WTC11 (cell line): ENCODE results near the gene SSRP1. TPM values are rescaled to one million over a fixed set of nuclear protein-coding genes. Genes with fewer than 3 reads are reported as not detected.
"Not testable (repeated sequence)": the region's sequence is repeated elsewhere in the genome, so short reads cannot be mapped to it uniquely, and the experiment has no call there.

Experiments
- ATAC-seq: fragments of 200-7000 bp; cut with Tn5 transposase; 2 replicates; pipeline ENCODE4 v1.10.0; 2021; ENCODE audit warnings: mild to moderate bottlenecking, moderate library complexity
- CTCF ChIA-PET: fragments of 300-600 bp; sonication (Branson Sonifier 250); formaldehyde crosslinking; loops from one replicate; lab custom pipeline; 2021; ENCODE audit warnings: antibody characterized with exemption; lab: Charles Lee
- POLR2A ChIA-PET: fragments of 350-600 bp; sonication (Branson Sonifier 250); formaldehyde crosslinking; loops from one replicate; lab custom pipeline; 2021; ENCODE audit warnings: antibody characterized with exemption; lab: Charles Lee
- DNase-seq: peaks from one replicate; pipeline ENCODE4 v3.0.0; 2021; ENCODE audit warnings: low spot score
- H3K27ac Mint-ChIP-seq: 2 replicates; pipeline ENCODE4 v1.8.0; 2021; ENCODE audit warnings: mixed read lengths
- H3K27me3 Mint-ChIP-seq: 2 replicates; pipeline ENCODE4 v1.8.0; 2021; ENCODE audit warnings: low read depth, mild to moderate bottlenecking, moderate library complexity, mixed read lengths
- H3K36me3 Mint-ChIP-seq: 2 replicates; pipeline ENCODE4 v1.8.0; 2021; ENCODE audit warnings: mixed read lengths
- H3K4me1 Mint-ChIP-seq: 2 replicates; pipeline ENCODE4 v1.8.0; 2022; ENCODE audit warnings: mixed read lengths
- H3K4me3 Mint-ChIP-seq: 2 replicates; pipeline ENCODE4 v1.8.0; 2021; ENCODE audit warnings: mild to moderate bottlenecking, moderate library complexity, mixed read lengths
- H3K9me3 Mint-ChIP-seq: 2 replicates; pipeline ENCODE4 v1.8.0; 2021; ENCODE audit warnings: mixed read lengths
- E2F1 ChIP-seq: sonication (generic); formaldehyde crosslinking; IDR thresholded peaks from 2 replicates; pipeline ENCODE4 v1.8.0; 2022; ENCODE audit warnings: mild to moderate bottlenecking, missing genetic modification reagents
- GTF2I ChIP-seq: fragments of 250-450 bp; sonication (Bioruptor Pico); conservative IDR thresholded peaks from 2 replicates; pipeline ENCODE4 v1.4.0; 2021; ENCODE audit warnings: mild to moderate bottlenecking
- JAZF1 ChIP-seq: fragments of 250-450 bp; sonication (Bioruptor Pico); IDR thresholded peaks from 2 replicates; pipeline ENCODE4 v1.9.0; 2021; ENCODE audit warnings: moderate library complexity, mild to moderate bottlenecking, inconsistent platforms
- JUN ChIP-seq: sonication (generic); formaldehyde crosslinking; IDR thresholded peaks from 2 replicates; pipeline ENCODE4 v1.8.0; 2023; ENCODE audit warnings: mild to moderate bottlenecking, missing genetic modification reagents
- NR3C1 ChIP-seq: sonication (generic); formaldehyde crosslinking; conservative IDR thresholded peaks from 2 replicates; pipeline ENCODE4 v1.8.1; 2023; ENCODE audit warnings: low read depth, mild to moderate bottlenecking, missing genetic modification reagents
- USF2 ChIP-seq: sonication (generic); formaldehyde crosslinking; IDR thresholded peaks from 2 replicates; pipeline ENCODE4 v1.8.1; 2023; ENCODE audit warnings: mild to moderate bottlenecking, missing genetic modification reagents, moderate library complexity
- ZNF423 ChIP-seq: fragments of 250-450 bp; sonication (Bioruptor Pico); IDR thresholded peaks from 2 replicates; pipeline ENCODE4 v2.1.2; 2022; ENCODE audit warnings: mild to moderate bottlenecking, moderate library complexity
- total RNA-seq: library from RNA; stranded (reverse); gene quantifications from 3 replicates; pipeline ENCODE4 v1.2.3, GENCODE V29; 2021
- TF ChIP-seq, protein P1 (sequence below): sonication (generic); formaldehyde crosslinking; IDR thresholded peaks from 2 replicates; pipeline ENCODE4 v1.8.0; 2023; ENCODE audit warnings: mild to moderate bottlenecking, missing genetic modification reagents
- TF ChIP-seq, protein P2 (sequence below): fragments of 250-450 bp; sonication (Bioruptor Pico); IDR thresholded peaks from 2 replicates; pipeline ENCODE4 v1.9.0; 2021; ENCODE audit warnings: mild to moderate bottlenecking
- TF ChIP-seq, protein P3 (sequence below): sonication (generic); formaldehyde crosslinking; IDR thresholded peaks from 2 replicates; pipeline ENCODE4 v1.8.0; 2023; ENCODE audit warnings: missing genetic modification reagents

SSRP1 gene
- total RNA-seq, 1 experiment from 2014 or later = 228 TPM

DNA sequence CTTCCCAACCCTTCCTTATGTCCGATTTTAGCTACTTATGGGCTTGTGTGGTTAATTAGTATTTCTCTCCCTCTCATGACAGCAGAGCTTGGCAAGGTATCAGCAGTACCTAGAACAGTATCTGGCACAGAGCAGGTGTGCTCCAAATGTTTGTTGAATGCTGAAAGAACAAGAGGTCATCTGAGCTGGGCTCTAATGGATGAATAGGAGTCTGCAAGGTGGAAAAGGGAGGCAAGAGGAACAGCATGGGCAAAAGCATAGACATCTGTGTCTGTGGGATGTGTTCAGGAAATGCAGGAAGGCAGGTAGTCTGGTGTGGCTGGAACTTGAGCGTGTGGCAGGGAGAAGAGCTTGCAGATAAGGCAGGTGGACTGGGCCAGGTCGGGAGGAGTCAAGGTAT is 26.2 kb upstream of the SSRP1 start (continued):
- TF ChIP-seq GTF2I (CRISPR knock-in tag) = no peak

GRCh38 chr11:57361420-57361819 is 25.7 kb upstream of the SSRP1 start:
- POLR2A ChIA-PET, H3K36me3 Mint-ChIP-seq, H3K9me3 Mint-ChIP-seq, H3K4me3 Mint-ChIP-seq, H3K27ac Mint-ChIP-seq, ATAC-seq, DNase-seq: not testable (repeated sequence)
- CTCF ChIA-PET = interaction anchor here (2.5 to 3.9 kb wide), 3 partner anchors 11 to 132 kb away, joined by 8 to 13 read pairs (median 12); no protein-coding TSS in a partner anchor
- H3K4me1 Mint-ChIP-seq = peaks cover 22% of the 10 kb centered on the region
- peaks cover 11% of the 10 kb centered on the region; the same call in 1 of the 2 replicates for H3K27me3 Mint-ChIP-seq

GRCh38 chr11:57360991-57361390 is 25.3 kb upstream of the SSRP1 start:
- peaks cover 4% of the 10 kb centered on the region; the same call in 1 of the 2 replicates for H3K9me3 Mint-ChIP-seq
- peaks cover 11% of the 10 kb centered on the region; the same call in 1 of the 2 replicates for H3K27me3 Mint-ChIP-seq
- CTCF ChIA-PET = interaction anchor here (2.5 to 3.9 kb wide), 3 partner anchors 11 to 132 kb away, joined by 8 to 15 read pairs (median 13); no protein-coding TSS in a partner anchor
- ATAC-seq (no peak), DNase-seq (no peak)
- H3K27ac Mint-ChIP-seq = no peak overlapping the region
- H3K36me3 Mint-ChIP-seq = no peaks in the 10 kb centered on the region
- POLR2A ChIA-PET = interaction anchor here (0.6 kb wide), 1 partner anchor 1650 kb away, joined by 3 read pairs; no protein-coding TSS in a partner anchor
- TF ChIP-seq, protein P1, sequence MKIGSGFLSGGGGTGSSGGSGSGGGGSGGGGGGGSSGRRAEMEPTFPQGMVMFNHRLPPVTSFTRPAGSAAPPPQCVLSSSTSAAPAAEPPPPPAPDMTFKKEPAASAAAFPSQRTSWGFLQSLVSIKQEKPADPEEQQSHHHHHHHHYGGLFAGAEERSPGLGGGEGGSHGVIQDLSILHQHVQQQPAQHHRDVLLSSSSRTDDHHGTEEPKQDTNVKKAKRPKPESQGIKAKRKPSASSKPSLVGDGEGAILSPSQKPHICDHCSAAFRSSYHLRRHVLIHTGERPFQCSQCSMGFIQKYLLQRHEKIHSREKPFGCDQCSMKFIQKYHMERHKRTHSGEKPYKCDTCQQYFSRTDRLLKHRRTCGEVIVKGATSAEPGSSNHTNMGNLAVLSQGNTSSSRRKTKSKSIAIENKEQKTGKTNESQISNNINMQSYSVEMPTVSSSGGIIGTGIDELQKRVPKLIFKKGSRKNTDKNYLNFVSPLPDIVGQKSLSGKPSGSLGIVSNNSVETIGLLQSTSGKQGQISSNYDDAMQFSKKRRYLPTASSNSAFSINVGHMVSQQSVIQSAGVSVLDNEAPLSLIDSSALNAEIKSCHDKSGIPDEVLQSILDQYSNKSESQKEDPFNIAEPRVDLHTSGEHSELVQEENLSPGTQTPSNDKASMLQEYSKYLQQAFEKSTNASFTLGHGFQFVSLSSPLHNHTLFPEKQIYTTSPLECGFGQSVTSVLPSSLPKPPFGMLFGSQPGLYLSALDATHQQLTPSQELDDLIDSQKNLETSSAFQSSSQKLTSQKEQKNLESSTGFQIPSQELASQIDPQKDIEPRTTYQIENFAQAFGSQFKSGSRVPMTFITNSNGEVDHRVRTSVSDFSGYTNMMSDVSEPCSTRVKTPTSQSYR (CRISPR knock-in tag) = no peak
- TF ChIP-seq, protein P2, sequence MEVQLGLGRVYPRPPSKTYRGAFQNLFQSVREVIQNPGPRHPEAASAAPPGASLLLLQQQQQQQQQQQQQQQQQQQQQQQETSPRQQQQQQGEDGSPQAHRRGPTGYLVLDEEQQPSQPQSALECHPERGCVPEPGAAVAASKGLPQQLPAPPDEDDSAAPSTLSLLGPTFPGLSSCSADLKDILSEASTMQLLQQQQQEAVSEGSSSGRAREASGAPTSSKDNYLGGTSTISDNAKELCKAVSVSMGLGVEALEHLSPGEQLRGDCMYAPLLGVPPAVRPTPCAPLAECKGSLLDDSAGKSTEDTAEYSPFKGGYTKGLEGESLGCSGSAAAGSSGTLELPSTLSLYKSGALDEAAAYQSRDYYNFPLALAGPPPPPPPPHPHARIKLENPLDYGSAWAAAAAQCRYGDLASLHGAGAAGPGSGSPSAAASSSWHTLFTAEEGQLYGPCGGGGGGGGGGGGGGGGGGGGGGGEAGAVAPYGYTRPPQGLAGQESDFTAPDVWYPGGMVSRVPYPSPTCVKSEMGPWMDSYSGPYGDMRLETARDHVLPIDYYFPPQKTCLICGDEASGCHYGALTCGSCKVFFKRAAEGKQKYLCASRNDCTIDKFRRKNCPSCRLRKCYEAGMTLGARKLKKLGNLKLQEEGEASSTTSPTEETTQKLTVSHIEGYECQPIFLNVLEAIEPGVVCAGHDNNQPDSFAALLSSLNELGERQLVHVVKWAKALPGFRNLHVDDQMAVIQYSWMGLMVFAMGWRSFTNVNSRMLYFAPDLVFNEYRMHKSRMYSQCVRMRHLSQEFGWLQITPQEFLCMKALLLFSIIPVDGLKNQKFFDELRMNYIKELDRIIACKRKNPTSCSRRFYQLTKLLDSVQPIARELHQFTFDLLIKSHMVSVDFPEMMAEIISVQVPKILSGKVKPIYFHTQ (CRISPR knock-in tag) = no peak
- TF ChIP-seq JUN (no peak), USF2 (CRISPR knock-in tag) (no peak), E2F1 (CRISPR knock-in tag) (no peak), ZNF423 (CRISPR knock-in tag) (no peak), NR3C1 (CRISPR knock-in tag) (no peak), JAZF1 (no peak)
- TF ChIP-seq, protein P3, sequence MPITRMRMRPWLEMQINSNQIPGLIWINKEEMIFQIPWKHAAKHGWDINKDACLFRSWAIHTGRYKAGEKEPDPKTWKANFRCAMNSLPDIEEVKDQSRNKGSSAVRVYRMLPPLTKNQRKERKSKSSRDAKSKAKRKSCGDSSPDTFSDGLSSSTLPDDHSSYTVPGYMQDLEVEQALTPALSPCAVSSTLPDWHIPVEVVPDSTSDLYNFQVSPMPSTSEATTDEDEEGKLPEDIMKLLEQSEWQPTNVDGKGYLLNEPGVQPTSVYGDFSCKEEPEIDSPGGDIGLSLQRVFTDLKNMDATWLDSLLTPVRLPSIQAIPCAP (CRISPR knock-in tag) = no peak
- TF ChIP-seq, all 79 proteins: peak for 0
- Mint-ChIP-seq H3K4me3 (no peak overlapping the region), H3K4me1 (peaks cover 18% of the 10 kb centered on the region)
